Measurements from ENCODE around the gene ZSCAN5A.

Gene ZSCAN5A

DNA sequence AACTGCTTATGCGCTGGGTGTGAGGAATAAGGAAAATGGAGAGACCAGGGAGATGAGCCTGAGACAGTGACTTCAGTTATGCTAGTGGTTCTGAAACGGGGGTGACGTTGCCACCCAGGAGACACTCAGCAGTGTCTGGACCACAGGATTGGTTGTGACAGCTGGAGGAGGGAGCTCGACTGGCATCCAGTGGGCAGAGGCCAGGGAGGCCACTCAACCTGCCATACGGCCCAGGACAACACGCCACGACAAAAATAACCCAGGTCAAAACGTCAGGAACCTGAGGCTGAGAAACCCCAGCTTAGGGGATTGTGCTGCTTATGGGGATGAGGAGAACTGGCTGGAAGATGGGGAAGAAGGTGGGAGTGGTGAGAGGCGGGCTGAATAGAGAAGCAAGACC lies 10.4 kb downstream of the ZSCAN5A start:
- TF ChIP-seq, protein P1, sequence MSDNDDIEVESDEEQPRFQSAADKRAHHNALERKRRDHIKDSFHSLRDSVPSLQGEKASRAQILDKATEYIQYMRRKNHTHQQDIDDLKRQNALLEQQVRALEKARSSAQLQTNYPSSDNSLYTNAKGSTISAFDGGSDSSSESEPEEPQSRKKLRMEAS (IDR thresholded peaks at IDR 0.05) = no peak
- no peak for TF ChIP-seq EGR1 (IDR thresholded peaks at IDR 0.05)
- no peak for TF ChIP-seq TEAD4 (IDR thresholded peaks at IDR 0.05)
- no peak for TF ChIP-seq TCF12 (IDR thresholded peaks at IDR 0.05; ENCODE audit: low read depth)

- no peak for TF ChIP-seq CREB1 (IDR thresholded peaks at IDR 0.05; ENCODE audit: low read depth)
- TF ChIP-seq RAD21 (IDR thresholded peaks at IDR 0.05; ENCODE audit: low read depth) = no peak
- TF ChIP-seq FOXM1 (IDR thresholded peaks at IDR 0.05; ENCODE audit: borderline replicate concordance, low read depth) = no peak
- TF ChIP-seq USF1 (IDR thresholded peaks at IDR 0.05) = no peak
- TF ChIP-seq EP300 (IDR thresholded peaks at IDR 0.05; ENCODE audit: borderline replicate concordance) = no peak
- no peak for TF ChIP-seq CEBPB (IDR thresholded peaks at IDR 0.05)
- TF ChIP-seq EGR1 (IDR thresholded peaks at IDR 0.05) = no peak
- no peak for TF ChIP-seq REST (IDR thresholded peaks at IDR 0.05; ENCODE audit: low read depth)
- TF ChIP-seq ZBTB7A (IDR thresholded peaks at IDR 0.05; ENCODE audit: low read depth) = no peak
- TF ChIP-seq NFIC (IDR thresholded peaks at IDR 0.05) = no peak
- TF ChIP-seq TCF12 (IDR thresholded peaks at IDR 0.05; ENCODE audit: low read depth) = no peak
- TF ChIP-seq YY1 (IDR thresholded peaks at IDR 0.05; ENCODE audit: low read depth) = no peak
- TF ChIP-seq TAF1 (IDR thresholded peaks at IDR 0.05; ENCODE audit: low read depth) = no peak
- TF ChIP-seq TEAD4 (IDR thresholded peaks at IDR 0.05) = no peak
- TF ChIP-seq, protein P1 (IDR thresholded peaks at IDR 0.05) = no peak
Measured at GRCh38 chr19:56301886-56302620, 12.6 kb downstream of the ZSCAN5A start.

- no peak for TF ChIP-seq TCF12 (IDR thresholded peaks at IDR 0.05; ENCODE audit: low read depth)
- TF ChIP-seq CREB1 (IDR thresholded peaks at IDR 0.05; ENCODE audit: low read depth) = no peak
- no peak for TF ChIP-seq YY1 (IDR thresholded peaks at IDR 0.05; ENCODE audit: low read depth)
- TF ChIP-seq CEBPB (IDR thresholded peaks at IDR 0.05) = no peak
- no peak for TF ChIP-seq TAF1 (IDR thresholded peaks at IDR 0.05; ENCODE audit: low read depth)
Measured at GRCh38 chr19:56301155-56301554, 13.5 kb downstream of the ZSCAN5A start.

DNA sequence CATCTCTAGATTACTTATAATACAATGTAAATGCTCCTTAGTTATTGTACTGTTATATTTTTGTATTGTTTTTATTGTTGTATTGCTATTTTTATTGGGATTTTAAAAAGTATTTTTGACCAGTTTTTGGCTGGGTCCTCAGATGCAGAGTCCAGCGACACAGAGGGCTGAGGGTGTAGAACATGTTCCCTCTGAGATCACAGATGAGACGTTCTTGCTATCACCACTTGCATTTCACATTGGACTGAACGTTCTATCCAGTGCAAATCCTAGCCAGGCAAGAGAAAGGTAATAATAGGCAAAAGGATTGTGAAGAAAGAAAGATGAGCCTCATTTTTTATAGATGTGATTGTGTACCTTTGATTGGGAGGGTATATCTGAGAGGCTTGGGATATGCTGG lies 15.0 kb downstream of the ZSCAN5A start:
- no peak for TF ChIP-seq NFIC (IDR thresholded peaks at IDR 0.05)
- TF ChIP-seq CREB1 (IDR thresholded peaks at IDR 0.05; ENCODE audit: low read depth) = no peak
- TF ChIP-seq, protein P1 (IDR thresholded peaks at IDR 0.05) = no peak
- TF ChIP-seq CEBPB (IDR thresholded peaks at IDR 0.05) = no peak
- TF ChIP-seq EP300 (IDR thresholded peaks at IDR 0.05; ENCODE audit: borderline replicate concordance) = no peak
- TF ChIP-seq EGR1 (IDR thresholded peaks at IDR 0.05) = no peak
- TF ChIP-seq FOXM1 (IDR thresholded peaks at IDR 0.05; ENCODE audit: borderline replicate concordance, low read depth) = no peak
- TF ChIP-seq TCF12 (IDR thresholded peaks at IDR 0.05; ENCODE audit: low read depth) = no peak
- no peak for TF ChIP-seq TAF1 (IDR thresholded peaks at IDR 0.05; ENCODE audit: low read depth)

- no peak for TF ChIP-seq REST (IDR thresholded peaks at IDR 0.05; ENCODE audit: low read depth)
- no peak for TF ChIP-seq CREB1 (IDR thresholded peaks at IDR 0.05; ENCODE audit: low read depth)
- TF ChIP-seq EGR1 (IDR thresholded peaks at IDR 0.05) = no peak
- TF ChIP-seq TCF12 (IDR thresholded peaks at IDR 0.05; ENCODE audit: low read depth) = no peak
- no peak for TF ChIP-seq NFIC (IDR thresholded peaks at IDR 0.05)
- no peak for TF ChIP-seq CEBPB (IDR thresholded peaks at IDR 0.05)
Measured at GRCh38 chr19:56297010-56297409, 17.6 kb downstream of the ZSCAN5A start.

DNA sequence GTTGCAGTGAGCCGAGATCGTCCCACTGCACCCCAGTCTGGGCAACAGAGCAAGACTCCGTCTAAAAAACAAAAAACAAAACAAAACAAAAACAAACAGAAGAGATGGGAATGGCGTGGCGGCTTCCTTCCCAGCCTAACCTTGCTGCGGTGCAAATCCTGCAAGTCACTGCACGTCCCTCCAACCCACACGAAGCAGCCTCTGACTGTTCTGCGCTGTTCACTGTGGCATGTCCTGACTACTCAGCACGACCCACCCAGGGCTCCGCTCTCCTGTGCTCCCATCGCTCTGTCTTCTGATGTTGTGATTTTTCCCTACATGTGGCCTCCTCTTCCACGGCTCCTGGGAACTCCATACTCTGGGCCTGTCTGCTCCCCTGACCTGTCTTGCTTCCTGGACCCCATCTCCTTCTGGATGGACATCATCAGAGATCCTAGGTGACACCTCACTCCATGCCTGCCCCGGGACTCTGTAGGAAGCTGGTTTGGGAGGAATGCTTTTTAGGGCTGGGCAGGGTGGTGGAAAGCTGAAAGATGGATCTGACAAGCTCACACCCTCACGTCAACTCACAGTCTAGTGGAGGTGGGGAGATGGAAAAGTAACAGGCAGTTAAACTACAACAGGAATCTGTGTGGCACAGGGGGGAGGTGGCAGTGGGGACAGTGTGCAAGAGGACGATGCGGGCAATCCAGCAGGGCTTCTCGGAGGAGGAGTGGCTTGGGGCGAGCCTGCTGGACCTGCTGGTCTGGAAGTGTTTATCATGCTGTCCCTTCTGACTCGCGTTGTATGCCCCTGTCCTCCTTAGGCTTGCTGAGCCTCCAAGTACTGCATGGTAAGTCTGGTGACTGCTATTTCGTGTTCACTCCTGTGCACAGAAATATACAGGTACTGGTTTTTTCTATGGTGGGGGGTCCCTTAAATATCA lies 18.8 kb downstream of the ZSCAN5A start:
- no peak for TF ChIP-seq TEAD4 (IDR thresholded peaks at IDR 0.05)
- TF ChIP-seq TCF12 (IDR thresholded peaks at IDR 0.05; ENCODE audit: low read depth) = no peak
- no peak for TF ChIP-seq RAD21 (IDR thresholded peaks at IDR 0.05; ENCODE audit: low read depth)
- TF ChIP-seq, protein P1 (IDR thresholded peaks at IDR 0.05) = no peak
- no peak for TF ChIP-seq EGR1 (IDR thresholded peaks at IDR 0.05)
